GM18520 (cell line): ENCODE data around the gene SEC14L5.
"Not testable (repeated sequence)": the region's sequence is repeated elsewhere in the genome, so short reads cannot be mapped to it uniquely, and the experiment has no call there.

Experiments
- ATAC-seq: cut with Tn5 transposase; IDR thresholded peaks from one replicate; pipeline ENCODE4 v1.9.1; 2021; ENCODE audit not compliant: unreplicated experiment

Gene SEC14L5

DNA sequence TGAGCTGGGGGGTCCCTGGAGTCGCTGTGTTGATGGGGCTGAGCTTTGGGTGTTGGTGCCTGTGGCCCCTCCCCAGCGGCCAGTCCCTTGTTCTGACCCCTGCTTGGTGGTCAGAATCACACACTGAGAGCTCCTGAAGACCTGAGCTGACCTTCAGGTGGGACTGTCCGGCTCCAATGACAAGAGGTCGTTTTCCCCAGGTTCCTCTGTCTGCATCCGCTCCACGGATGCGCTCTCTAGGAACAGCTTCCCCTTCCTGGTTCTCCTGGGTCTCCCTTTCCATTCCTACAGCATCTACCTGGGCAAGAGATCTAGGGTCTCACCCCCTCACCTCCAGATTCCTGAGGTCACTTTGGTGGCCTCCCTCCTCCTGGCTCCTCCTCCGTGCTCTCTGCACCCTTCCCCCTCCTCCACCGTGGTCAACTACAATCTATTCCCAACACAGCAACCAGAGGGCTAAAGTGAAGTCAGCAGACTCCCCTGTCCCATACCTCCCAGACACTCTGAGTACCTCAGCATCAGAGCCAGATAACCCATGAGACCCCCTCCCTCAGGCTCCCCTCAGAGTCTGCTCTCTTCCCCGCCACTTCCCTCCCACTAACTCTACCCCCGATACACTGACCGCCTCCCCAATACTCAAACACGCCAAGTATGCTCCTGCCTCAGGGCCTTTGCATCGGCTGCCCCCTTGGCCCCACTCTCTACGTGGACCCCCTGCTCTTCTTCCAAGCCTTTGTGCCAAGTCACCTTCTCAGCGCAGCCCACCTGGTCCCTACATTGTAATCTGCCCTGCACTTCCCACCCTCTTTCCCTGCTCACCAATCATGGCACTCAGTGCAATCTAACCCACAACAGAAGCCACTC is 9.0 kb upstream of the SEC14L5 start:
- ATAC-seq = no peak

- no peak for ATAC-seq
These were observed 8.1 kb upstream of the SEC14L5 start for GRCh38 chr16:4949986-4950385.

DNA sequence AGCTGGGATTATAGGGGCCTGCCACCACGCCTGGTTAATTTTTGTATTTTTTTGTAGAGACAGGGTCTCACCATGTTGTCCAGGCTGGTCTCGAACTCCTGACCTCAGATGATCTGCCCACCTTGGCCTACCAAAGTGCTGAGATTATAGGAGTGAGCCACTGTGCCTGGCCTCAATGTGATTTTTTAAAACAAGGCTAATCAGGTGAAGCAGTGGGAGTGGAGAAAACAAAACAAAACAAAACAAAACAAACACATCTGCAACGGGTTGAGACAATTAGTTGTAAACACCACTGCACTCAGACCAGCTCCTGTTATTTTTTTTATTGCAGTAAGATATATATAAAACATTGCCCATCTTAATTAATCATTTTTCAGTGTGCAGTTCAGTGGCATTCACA is 6.5 kb upstream of the SEC14L5 start:
- not testable (repeated sequence) for ATAC-seq

GRCh38 chr16:4954714-4955113 is 3.4 kb upstream of the SEC14L5 start:
- ATAC-seq = no peak

- no peak for ATAC-seq
These were observed 760 bp upstream of the SEC14L5 start for GRCh38 chr16:4957420-4957719.

GRCh38 chr16:4958510-4959438 is 644 bp downstream of the SEC14L5 start:
- ATAC-seq = no peak

- no peak for ATAC-seq
These were observed 2.4 kb downstream of the SEC14L5 start for GRCh38 chr16:4960579-4960978.

- ATAC-seq = no peak
These were observed 4.6 kb downstream of the SEC14L5 start for GRCh38 chr16:4962716-4963115.

DNA sequence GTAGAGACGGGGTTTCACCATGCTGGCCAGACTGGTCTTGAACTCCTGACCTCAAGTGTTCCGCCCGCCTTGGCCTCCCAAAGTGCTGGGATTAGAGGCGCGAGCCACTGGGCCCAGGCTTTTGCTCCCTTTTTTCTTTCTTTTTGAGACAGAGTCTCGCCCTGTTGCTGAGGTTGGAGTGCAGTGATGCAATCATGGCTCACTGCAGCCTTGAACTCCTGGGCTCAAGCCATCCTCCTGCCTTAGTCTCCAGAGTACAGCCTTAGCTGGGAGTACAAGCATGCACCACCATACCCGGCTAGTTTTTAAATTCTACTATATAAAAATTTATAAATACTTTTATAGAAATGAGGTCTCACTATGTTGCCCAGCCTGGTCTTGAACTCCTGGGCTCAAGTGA is 5.4 kb downstream of the SEC14L5 start:
- not testable (repeated sequence) for ATAC-seq

DNA sequence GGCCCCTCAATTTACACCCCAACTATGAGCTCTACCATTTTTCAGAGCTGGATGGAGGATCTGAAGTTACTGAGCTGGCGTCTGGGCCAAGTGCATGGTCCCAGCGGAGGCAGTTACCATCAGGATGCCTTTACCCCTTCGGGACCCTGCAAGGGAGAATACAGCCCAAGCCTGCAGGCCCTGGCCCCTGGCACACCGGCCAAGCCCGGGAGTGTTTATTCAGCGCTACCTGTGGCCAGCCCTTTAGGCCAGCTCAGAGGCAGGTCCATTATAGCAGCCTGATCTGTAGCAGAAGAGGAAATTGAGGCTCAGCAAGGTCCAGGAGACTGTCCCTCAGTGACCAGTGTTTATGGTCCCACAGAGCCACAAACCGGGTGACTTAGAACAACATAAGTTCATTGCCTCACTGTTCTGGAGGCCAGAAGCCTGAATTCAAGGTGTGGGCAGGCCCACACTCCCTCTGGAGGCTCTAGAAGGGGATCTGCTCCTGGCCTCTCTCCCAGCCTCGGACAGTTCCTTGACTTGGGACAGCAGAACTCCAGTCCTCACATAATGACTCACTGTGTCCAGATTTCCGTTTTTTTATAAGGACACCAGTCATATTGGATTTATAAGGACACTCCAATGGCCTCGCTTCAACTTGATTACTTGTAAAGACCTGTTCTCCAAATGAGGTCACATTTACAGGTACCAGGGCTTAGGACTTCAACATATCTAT is 8.8 kb downstream of the SEC14L5 start:
- no peak for ATAC-seq

DNA sequence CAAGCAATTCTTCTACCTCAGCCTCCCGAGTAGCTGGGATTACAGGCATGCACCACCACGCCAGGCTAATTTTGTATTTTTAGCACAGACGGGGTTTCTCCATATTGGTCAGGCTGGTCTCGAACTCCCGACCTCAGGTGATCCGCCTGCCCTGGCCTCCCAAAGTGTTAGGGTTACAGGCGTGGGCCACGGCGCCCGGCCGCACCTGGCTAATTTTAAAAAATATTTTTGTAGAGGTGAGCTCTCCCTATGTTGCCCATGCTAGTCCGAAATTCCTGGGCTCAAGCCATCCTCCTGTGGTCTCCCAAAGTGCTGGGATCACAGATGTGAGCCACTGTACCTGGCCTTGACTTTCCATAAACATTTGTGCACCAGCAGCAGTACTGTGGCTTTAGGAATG is 10.1 kb downstream of the SEC14L5 start:
- ATAC-seq = not testable (repeated sequence)

- ATAC-seq = no peak
These were observed 10.9 kb downstream of the SEC14L5 start for GRCh38 chr16:4968879-4969483.

DNA sequence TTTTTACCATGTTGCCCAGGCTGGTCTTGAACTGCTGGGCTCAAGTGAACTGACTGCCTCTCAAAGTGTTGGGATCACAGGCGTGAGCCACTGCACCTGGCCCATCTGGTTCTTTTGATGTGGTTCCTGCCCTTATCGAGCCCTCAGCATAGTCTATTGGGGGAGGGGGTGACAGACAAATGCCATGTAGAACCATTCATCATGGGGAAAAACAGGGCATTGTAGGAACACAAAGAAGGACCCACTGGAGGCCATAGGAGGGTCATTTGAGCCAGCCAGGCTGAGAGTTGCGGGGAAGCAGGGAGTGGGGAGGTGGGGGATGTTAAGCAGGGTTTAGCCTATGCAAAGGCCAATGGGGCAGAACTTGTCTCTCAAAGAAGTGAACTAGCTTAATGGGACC is 11.9 kb downstream of the SEC14L5 start:
- no peak for ATAC-seq

- ATAC-seq = no peak
These were observed 14.9 kb downstream of the SEC14L5 start for GRCh38 chr16:4972938-4973587.

- peak; percentile 85 for ATAC-seq
These were observed 17.9 kb downstream of the SEC14L5 start for GRCh38 chr16:4976079-4976478.

DNA sequence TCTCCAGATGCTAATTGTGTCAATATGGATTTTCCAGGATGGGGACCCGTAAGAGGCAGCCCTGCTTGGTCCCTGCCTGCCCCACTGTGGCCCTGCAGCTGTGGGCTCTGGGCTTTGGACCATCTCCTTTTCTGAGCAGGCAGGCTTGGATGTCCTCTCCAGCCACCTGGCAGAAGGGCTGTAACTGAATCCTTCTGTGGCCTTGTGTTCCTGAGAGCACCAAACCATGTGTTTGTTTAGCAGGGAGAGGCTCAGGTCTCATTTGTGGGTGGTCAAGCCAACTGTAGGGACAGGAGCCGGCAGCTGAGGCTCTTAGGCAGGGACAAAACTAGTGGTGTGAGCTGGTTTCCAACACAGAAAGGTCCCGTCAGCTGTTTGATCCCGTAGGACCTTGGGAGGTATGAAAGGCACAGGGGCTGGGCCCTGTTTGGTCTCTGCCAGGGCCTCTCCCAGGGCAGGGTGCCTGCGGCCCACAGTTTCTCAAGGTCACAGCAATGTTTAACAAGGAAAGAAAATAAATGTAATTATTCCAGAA is 18.5 kb downstream of the SEC14L5 start:
- ATAC-seq = no peak

- ATAC-seq = no peak
These were observed 21.0 kb downstream of the SEC14L5 start for GRCh38 chr16:4979164-4979563.

DNA sequence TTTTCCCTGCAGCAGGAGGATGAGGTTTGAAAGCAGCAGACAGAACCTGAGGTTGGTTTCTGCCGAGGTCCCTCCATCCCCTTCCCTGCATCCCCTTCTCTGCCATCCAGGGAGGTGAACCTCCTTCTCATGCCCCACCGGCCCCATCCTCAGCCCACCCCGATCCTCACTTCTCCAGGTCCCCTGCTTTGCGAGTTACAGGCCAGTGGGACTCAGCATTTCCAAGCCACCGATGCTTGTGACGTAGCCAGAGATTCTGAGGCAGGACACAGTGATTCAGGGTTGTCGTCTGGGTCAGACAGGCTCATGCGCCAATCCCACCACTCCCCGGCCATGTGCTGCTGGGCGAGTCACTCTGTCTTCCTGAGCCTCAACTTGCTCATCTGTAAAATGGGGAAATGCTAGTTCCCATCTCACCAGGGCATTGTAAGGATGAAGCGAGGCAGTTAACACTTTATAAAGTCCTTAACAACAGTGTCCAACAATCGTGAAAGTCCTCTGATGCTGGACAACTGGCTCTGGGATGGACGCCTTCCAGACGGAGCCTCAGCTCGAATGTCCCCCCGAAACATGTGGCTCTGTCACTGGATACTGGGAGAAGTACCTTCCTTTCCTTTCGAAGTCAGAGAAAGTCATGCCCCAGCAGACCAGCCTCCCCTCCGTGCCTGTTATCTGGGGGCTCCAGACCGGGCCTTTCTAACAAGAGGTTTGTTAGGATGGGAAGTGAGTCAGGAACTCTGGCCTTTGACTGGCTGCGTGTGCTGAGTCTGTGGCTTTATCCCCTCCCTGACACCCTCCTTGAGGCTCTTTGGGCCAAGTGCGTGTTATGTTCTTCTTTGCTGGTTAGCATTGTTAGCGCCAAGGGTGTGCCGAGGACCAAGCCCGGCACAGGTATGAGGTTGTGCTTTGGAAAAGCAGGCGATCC is 21.9 kb downstream of the SEC14L5 start:
- no peak for ATAC-seq

DNA sequence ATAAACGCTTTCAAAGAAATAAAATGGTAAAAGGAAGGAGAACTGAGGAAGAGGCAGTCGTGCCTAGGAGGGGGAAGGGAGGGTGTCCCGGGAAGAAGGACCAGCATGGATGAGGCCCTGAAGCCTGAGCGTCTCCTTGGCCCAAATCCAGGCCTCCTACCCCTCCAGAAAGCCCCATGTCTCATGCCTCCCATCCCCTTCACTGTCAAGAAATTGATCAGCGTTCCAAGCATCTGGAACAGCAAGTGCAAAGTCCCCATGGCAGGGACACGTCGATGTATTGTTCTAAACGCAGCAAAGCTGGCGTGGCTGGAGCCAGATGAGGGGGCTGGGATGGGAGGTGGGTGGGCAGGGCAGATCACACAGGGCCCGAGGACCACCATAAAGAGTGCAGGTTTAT is 22.6 kb downstream of the SEC14L5 start:
- no peak for ATAC-seq
